Mesodermal cell (in vitro differentiated cells): ENCODE data around the gene ELOVL7. TPM values are rescaled to one million over a fixed set of nuclear protein-coding genes. Genes with fewer than 3 reads are reported as not detected.
"Not testable (repeated sequence)": the region's sequence is repeated elsewhere in the genome, so short reads cannot be mapped to it uniquely, and the experiment has no call there.

Experiments
- H3K27ac ChIP-seq: 2 replicates; pipeline ENCODE4 v1.7.0; 2013; ENCODE audit warnings: mild to moderate bottlenecking, low read depth, low read length, moderate library complexity; ENCODE audit not compliant: severe bottlenecking
- H3K36me3 ChIP-seq: 2 replicates; pipeline ENCODE4 v1.7.1; 2013; ENCODE audit warnings: mild to moderate bottlenecking, low read length, moderate library complexity; ENCODE audit not compliant: control insufficient read depth, insufficient read depth
- H3K4me1 ChIP-seq: one replicate; pipeline ENCODE4 v1.7.1; 2013; ENCODE audit warnings: mild to moderate bottlenecking, low read length; ENCODE audit not compliant: insufficient read depth, control insufficient read depth, poor library complexity, severe bottlenecking
- H3K4me3 ChIP-seq: 2 replicates; pipeline ENCODE4 v1.7.0; 2013; ENCODE audit warnings: low read length, control low read depth, mild to moderate bottlenecking; ENCODE audit not compliant: insufficient read depth, poor library complexity, severe bottlenecking; ENCODE audit errors: extremely low read depth
- H3K9me3 ChIP-seq: 2 replicates; pipeline ENCODE4 v1.7.1; 2013; ENCODE audit warnings: mild to moderate bottlenecking, low read length, moderate library complexity; ENCODE audit not compliant: control insufficient read depth
- WGBS, 2 experiments: methylation state at CpG; one replicate each; pipeline ENCODE4 v1.1.5; 2013; ENCODE audit warnings: missing lambda C conversion rate in 2 of 2; ENCODE audit not compliant: insufficient coverage in 2 of 2; 5-methylcytosine and 5-hydroxymethylcytosine counted together
- polyA plus RNA-seq, 2 experiments: library from polyadenylated mRNA; stranded (reverse); fragments of 50-300 nt; gene quantifications; one replicate each; pipeline ENCODE4 v1.2.3, GENCODE V29; 2013

The ELOVL7 gene
- polyA plus RNA-seq (2013, experiment 1 of 2) = 0.33 TPM
- 0.46 TPM for polyA plus RNA-seq (2013, experiment 2 of 2)

DNA sequence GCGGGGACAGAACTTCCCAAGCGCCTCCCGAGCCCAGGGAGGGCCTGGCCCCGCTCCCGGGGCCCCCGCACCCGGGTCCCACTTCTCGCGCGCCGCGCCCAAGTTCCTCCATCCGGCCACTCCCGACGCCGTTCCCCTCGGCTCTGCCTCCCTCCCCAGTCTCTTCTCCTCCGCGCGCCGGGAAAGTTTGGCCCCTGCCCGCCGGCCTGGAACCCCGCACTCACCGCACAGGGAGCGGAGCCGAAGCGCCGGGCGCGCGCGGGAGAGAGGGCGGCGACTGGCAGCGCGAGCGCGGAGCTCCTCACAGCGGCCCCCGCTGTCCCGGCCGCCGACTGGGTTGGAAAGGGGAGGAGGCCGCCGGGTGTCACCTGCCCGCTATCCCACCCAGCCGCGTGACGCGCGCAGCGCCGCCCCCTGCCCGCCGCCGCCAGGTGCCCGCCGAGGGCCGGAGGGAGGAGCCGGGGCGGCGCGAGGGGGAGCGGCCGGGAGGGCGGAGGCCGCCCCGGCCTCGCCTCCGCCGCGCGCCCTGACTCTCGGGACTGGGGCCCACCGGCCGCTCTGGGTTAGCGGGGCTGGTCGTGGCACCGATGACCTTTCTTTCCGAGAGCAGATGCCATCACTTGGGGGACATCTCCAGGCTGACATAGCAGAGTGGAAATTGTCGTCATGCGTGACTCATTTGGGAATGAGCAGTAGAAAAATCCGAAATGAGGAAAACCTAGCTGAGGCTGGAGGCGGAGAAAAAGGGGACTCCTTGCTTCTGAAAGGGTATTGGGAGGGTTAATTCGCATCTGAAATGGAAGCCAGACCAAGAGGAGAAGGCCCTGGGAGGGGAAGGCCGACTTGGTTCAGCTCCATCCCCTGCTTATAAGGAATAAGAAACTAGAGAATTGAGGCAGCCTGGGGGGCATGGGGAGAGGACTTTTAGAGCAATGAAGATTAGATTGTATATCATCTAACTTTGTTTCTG is at the start of gene ELOVL7:
TSS of gene ELOVL7 (minus strand) at position 334 of the 970 bp plus-strand sequence. CDS start 56,872 bp downstream, outside the sequence.
- no peaks in the 10 kb centered on the region for H3K36me3 ChIP-seq

GRCh38 chr5:60893521-60893920 is 49.5 kb upstream of the ELOVL7 start:
- Histone ChIP-seq H3K4me3 (no peak overlapping the region), H3K36me3 (peaks cover 50% of the 10 kb centered on the region), H3K9me3 (no peaks in the 10 kb centered on the region), H3K27ac (no peak overlapping the region), H3K4me1 (no peaks in the 10 kb centered on the region)
- 83 to 90% methylated on average over 12 to 13 of the region's 13 CpGs for WGBS, 2 experiments

More for the DNA sequence above, at the start of gene ELOVL7:
- H3K4me1 ChIP-seq = no peaks in the 10 kb centered on the region
- H3K27ac ChIP-seq = no peak within 1 kb of the TSS
- 1% methylated on average over 46 to 60 of the region's 87 CpGs for WGBS, 2 experiments
- H3K9me3 ChIP-seq = no peaks in the 10 kb centered on the region
- H3K4me3 ChIP-seq = peak within 1 kb of the TSS; percentile 56

GRCh38 chr5:60891667-60892066 is 47.6 kb upstream of the ELOVL7 start:
- WGBS, 2 experiments = 54 to 62% methylated on average over 2 of the region's 2 CpGs
- H3K4me1 ChIP-seq = no peaks in the 10 kb centered on the region
- no peak overlapping the region for H3K4me3 ChIP-seq
- H3K27ac ChIP-seq = no peak overlapping the region
- H3K9me3 ChIP-seq = no peaks in the 10 kb centered on the region
- H3K36me3 ChIP-seq = peaks cover 39% of the 10 kb centered on the region

- Histone ChIP-seq H3K27ac (no peak overlapping the region), H3K4me3 (no peak overlapping the region)
- 75 to 100% methylated on average over 1 of the region's 2 CpGs for WGBS, 2 experiments
Observed at GRCh38 chr5:60888359-60889061, 44.4 kb upstream of the ELOVL7 start.

GRCh38 chr5:60887746-60888145 is 43.7 kb upstream of the ELOVL7 start:
- Histone ChIP-seq H3K9me3 (no peaks in the 10 kb centered on the region), H3K4me1 (no peaks in the 10 kb centered on the region), H3K27ac (no peak overlapping the region), H3K36me3 (peaks cover 15% of the 10 kb centered on the region), H3K4me3 (no peak overlapping the region)
- no CpG with 5 or more reads among the region's 2 CpGs for WGBS, 2 experiments

More at GRCh38 chr5:60888359-60889061, 44.4 kb upstream of the ELOVL7 start:
- no peaks in the 10 kb centered on the region for H3K4me1 ChIP-seq
- H3K36me3 ChIP-seq = peaks cover 20% of the 10 kb centered on the region
- no peaks in the 10 kb centered on the region for H3K9me3 ChIP-seq

DNA sequence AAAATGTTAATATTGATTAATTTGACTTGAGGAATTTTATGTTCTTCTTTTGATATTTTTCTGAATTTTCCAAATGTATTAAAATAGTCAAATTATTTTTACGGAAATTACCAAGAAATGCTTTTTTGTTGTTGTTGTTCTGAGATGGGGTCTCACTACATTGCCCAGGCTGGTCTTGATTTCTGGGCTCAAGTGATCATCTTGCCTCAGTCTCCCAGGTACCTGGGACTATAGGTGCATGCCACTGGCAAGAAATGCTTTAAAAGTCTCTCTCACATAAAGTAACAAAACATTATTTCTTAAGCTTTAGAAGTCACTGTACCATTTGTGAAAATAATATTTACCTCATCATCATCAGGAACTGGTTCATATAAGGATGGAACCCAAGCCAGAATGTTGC is 43.0 kb upstream of the ELOVL7 start:
- WGBS, 2 experiments = no CpG with 5 or more reads among the region's 1 CpG
- Histone ChIP-seq H3K9me3 (no peaks in the 10 kb centered on the region), H3K27ac (no peak overlapping the region), H3K4me3 (no peak overlapping the region), H3K36me3 (peaks cover 13% of the 10 kb centered on the region), H3K4me1 (no peaks in the 10 kb centered on the region)

DNA sequence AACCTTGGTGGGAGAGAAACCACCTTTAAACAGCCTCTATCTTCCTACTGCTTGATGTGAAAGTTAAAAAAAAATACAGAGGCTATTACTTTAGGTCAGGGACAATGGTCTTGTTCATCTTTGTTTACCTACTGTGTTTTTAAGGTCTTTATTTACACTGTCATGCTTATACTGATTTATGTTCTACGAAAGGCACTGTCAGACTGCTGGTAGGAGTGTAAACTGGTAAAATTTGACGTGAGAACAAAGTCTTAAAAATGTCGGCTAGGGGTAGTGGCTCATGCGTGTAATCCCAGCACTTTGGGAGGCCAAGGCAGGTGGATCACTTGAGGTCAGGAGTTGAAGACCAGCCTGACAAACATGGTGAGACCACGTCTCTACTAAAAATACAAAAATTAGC is 42.1 kb upstream of the ELOVL7 start:
- Histone ChIP-seq H3K9me3 (no peaks in the 10 kb centered on the region), H3K36me3 (peaks cover 13% of the 10 kb centered on the region), H3K4me3 (no peak overlapping the region), H3K4me1 (no peaks in the 10 kb centered on the region), H3K27ac (no peak overlapping the region)
- WGBS, 2 experiments = 81 to 86% methylated on average over 3 to 5 of the region's 5 CpGs

GRCh38 chr5:60883229-60883628 is 39.2 kb upstream of the ELOVL7 start:
- Histone ChIP-seq H3K4me3 (no peak overlapping the region), H3K27ac (no peak overlapping the region), H3K9me3 (peaks cover 5% of the 10 kb centered on the region), H3K4me1 (no peaks in the 10 kb centered on the region), H3K36me3 (peaks cover 9% of the 10 kb centered on the region)

- Histone ChIP-seq H3K27ac (no peak overlapping the region), H3K9me3 (peaks cover 5% of the 10 kb centered on the region), H3K4me1 (no peaks in the 10 kb centered on the region), H3K4me3 (no peak overlapping the region), H3K36me3 (no peaks in the 10 kb centered on the region)
Observed at GRCh38 chr5:60872892-60873291, 28.8 kb upstream of the ELOVL7 start.

DNA sequence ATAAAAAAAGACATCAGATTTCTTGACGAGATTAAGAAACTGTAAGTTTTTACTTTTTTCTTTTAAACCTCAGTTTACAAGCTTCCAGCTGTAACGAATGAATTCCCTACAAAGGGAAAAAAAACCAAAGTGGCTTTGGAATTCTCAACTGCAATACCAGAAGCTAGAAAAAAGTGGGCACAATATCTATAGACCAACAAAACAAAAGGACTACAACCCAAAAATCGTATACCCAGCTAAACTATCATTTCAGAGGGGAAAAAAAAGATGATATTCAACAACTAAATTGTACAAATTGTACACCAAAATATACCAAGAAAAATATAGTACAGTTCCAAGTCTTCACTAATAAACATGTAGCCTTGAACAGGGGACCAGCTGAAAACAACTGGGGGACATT is 26.8 kb upstream of the ELOVL7 start:
- no peaks in the 10 kb centered on the region for H3K4me1 ChIP-seq
- 100% methylated on average over 1 to 2 of the region's 3 CpGs for WGBS, 2 experiments
- no peak overlapping the region for H3K4me3 ChIP-seq
- no peak overlapping the region for H3K27ac ChIP-seq
- no peaks in the 10 kb centered on the region for H3K36me3 ChIP-seq
- H3K9me3 ChIP-seq = peaks cover 5% of the 10 kb centered on the region

DNA sequence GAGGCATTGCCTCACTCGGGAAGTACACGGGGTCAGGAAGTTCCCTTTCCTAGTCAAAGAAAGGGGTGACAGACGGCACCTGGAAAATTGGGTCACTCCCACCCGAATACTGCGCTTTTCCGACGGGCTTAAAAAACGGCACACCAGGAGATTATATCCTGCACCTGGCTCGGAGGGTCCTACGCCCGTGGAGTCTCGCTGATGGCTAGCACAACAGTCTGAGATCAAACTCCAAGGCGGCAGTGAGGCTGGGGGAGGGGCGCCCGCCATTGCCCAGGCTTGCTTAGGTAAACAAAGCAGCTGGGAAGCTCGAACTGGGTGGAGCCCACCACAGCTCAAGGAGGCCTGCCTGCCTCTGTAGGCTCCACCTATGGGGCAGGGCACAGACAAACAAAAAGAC is 16.5 kb upstream of the ELOVL7 start:
- H3K4me1 ChIP-seq, H3K4me3 ChIP-seq, H3K36me3 ChIP-seq, H3K9me3 ChIP-seq, H3K27ac ChIP-seq: not testable (repeated sequence)
- WGBS, 2 experiments = 74 to 83% methylated on average over 7 to 10 of the region's 16 CpGs
